ENCODE results near the gene ISCA2.

Gene ISCA2

GRCh38 chr14:74501691-74502090, 8.1 kb downstream of the ISCA2 start:
- DNase-seq (ENCODE audit: low read depth, low spot score) = no peak
- Histone ChIP-seq H3K4me3 (ENCODE audit: low read length) (no peak overlapping the region), H3K36me3 (ENCODE audit: control insufficient read depth, insufficient read depth, low read length) (no peaks in the 10 kb centered on the region; the same call in 1 of the 2 replicates), H3K9me3 (ENCODE audit: control insufficient read depth, insufficient read depth, low read length) (no peaks in the 10 kb centered on the region), H3K27ac (ENCODE audit: low read length) (no peak overlapping the region), H3K4me1 (ENCODE audit: control insufficient read depth, insufficient read depth, low read length) (peaks cover 7% of the 10 kb centered on the region; the same call in 1 of the 2 replicates), H3K27me3 (ENCODE audit: control insufficient read depth, insufficient read depth, low read length) (no peaks in the 10 kb centered on the region)
- WGBS (ENCODE audit: insufficient coverage, insufficient read length) = 100% methylated on average over 3 of the region's 5 CpGs

- Histone ChIP-seq H3K9me3 (ENCODE audit: control insufficient read depth, insufficient read depth, low read length) (no peaks in the 10 kb centered on the region), H3K36me3 (ENCODE audit: control insufficient read depth, insufficient read depth, low read length) (no peaks in the 10 kb centered on the region; the same call in 1 of the 2 replicates), H3K4me1 (ENCODE audit: control insufficient read depth, insufficient read depth, low read length) (peaks cover 7% of the 10 kb centered on the region; the same call in 1 of the 2 replicates), H3K27ac (ENCODE audit: low read length) (no peak overlapping the region), H3K27me3 (ENCODE audit: control insufficient read depth, insufficient read depth, low read length) (no peaks in the 10 kb centered on the region), H3K4me3 (ENCODE audit: low read length) (no peak overlapping the region)
- WGBS (ENCODE audit: insufficient coverage, insufficient read length) = no CpG with 5 or more reads among the region's 21 CpGs
- no peak for DNase-seq (ENCODE audit: low read depth, low spot score)
These were observed 8.9 kb downstream of the ISCA2 start for GRCh38 chr14:74502236-74503019.

- H3K36me3 ChIP-seq (ENCODE audit: control insufficient read depth, insufficient read depth, low read length) = no peaks in the 10 kb centered on the region; the same call in 1 of the 2 replicates
- H3K27ac ChIP-seq (ENCODE audit: low read length) = no peak overlapping the region
- no CpG with 5 or more reads among the region's 14 CpGs for WGBS (ENCODE audit: insufficient coverage, insufficient read length)
These were observed 9.8 kb downstream of the ISCA2 start for GRCh38 chr14:74503291-74503937.

GRCh38 chr14:74503938-74504335, 10.4 kb downstream of the ISCA2 start:
- DNase-seq (ENCODE audit: low read depth, low spot score) = no peak
- no CpG with 5 or more reads among the region's 12 CpGs for WGBS (ENCODE audit: insufficient coverage, insufficient read length)
- H3K27ac ChIP-seq (ENCODE audit: low read length) = no peak overlapping the region
- H3K4me1 ChIP-seq (ENCODE audit: control insufficient read depth, insufficient read depth, low read length) = peaks cover 10% of the 10 kb centered on the region
- no peak overlapping the region for H3K4me3 ChIP-seq (ENCODE audit: low read length)
- no peaks in the 10 kb centered on the region for H3K27me3 ChIP-seq (ENCODE audit: control insufficient read depth, insufficient read depth, low read length)
- H3K36me3 ChIP-seq (ENCODE audit: control insufficient read depth, insufficient read depth, low read length) = no peaks in the 10 kb centered on the region; the same call in 1 of the 2 replicates
- no peaks in the 10 kb centered on the region for H3K9me3 ChIP-seq (ENCODE audit: control insufficient read depth, insufficient read depth, low read length)

More at GRCh38 chr14:74503291-74503937, 9.8 kb downstream of the ISCA2 start:
- DNase-seq (ENCODE audit: low read depth, low spot score) = no peak
- H3K4me3 ChIP-seq (ENCODE audit: low read length) = no peak overlapping the region
- H3K4me1 ChIP-seq (ENCODE audit: control insufficient read depth, insufficient read depth, low read length) = peaks cover 7% of the 10 kb centered on the region; the same call in 1 of the 2 replicates
- H3K27me3 ChIP-seq (ENCODE audit: control insufficient read depth, insufficient read depth, low read length) = no peaks in the 10 kb centered on the region
- no peaks in the 10 kb centered on the region for H3K9me3 ChIP-seq (ENCODE audit: control insufficient read depth, insufficient read depth, low read length)

- no peak overlapping the region for H3K4me3 ChIP-seq (ENCODE audit: low read length)
- WGBS (ENCODE audit: insufficient coverage, insufficient read length) = no CpG with 5 or more reads among the region's 4 CpGs
- no peaks in the 10 kb centered on the region for H3K27me3 ChIP-seq (ENCODE audit: control insufficient read depth, insufficient read depth, low read length)
- no peaks in the 10 kb centered on the region; the same call in 1 of the 2 replicates for H3K36me3 ChIP-seq (ENCODE audit: control insufficient read depth, insufficient read depth, low read length)
- no peaks in the 10 kb centered on the region for H3K9me3 ChIP-seq (ENCODE audit: control insufficient read depth, insufficient read depth, low read length)
- no peak for DNase-seq (ENCODE audit: low read depth, low spot score)
- peaks cover 10% of the 10 kb centered on the region for H3K4me1 ChIP-seq (ENCODE audit: control insufficient read depth, insufficient read depth, low read length)
- no peak overlapping the region for H3K27ac ChIP-seq (ENCODE audit: low read length)
These were observed 10.8 kb downstream of the ISCA2 start for GRCh38 chr14:74504412-74504811.

- no peaks in the 10 kb centered on the region; the same call in 1 of the 2 replicates for H3K36me3 ChIP-seq (ENCODE audit: control insufficient read depth, insufficient read depth, low read length)
- DNase-seq (ENCODE audit: low read depth, low spot score) = no peak
- no peaks in the 10 kb centered on the region for H3K27me3 ChIP-seq (ENCODE audit: control insufficient read depth, insufficient read depth, low read length)
- H3K9me3 ChIP-seq (ENCODE audit: control insufficient read depth, insufficient read depth, low read length) = no peaks in the 10 kb centered on the region
- peaks cover 10% of the 10 kb centered on the region for H3K4me1 ChIP-seq (ENCODE audit: control insufficient read depth, insufficient read depth, low read length)
- no peak overlapping the region for H3K4me3 ChIP-seq (ENCODE audit: low read length)
- no CpG with 5 or more reads among the region's 20 CpGs for WGBS (ENCODE audit: insufficient coverage, insufficient read length)
- no peak overlapping the region for H3K27ac ChIP-seq (ENCODE audit: low read length)
These were observed 11.5 kb downstream of the ISCA2 start for GRCh38 chr14:74504874-74505720.

GRCh38 chr14:74505831-74506230, 12.3 kb downstream of the ISCA2 start:
- no peaks in the 10 kb centered on the region; the same call in 1 of the 2 replicates for H3K36me3 ChIP-seq (ENCODE audit: control insufficient read depth, insufficient read depth, low read length)
- WGBS (ENCODE audit: insufficient coverage, insufficient read length) = no CpG with 5 or more reads among the region's 17 CpGs
- H3K27ac ChIP-seq (ENCODE audit: low read length) = no peak overlapping the region
- H3K9me3 ChIP-seq (ENCODE audit: control insufficient read depth, insufficient read depth, low read length) = no peaks in the 10 kb centered on the region
- no peak for DNase-seq (ENCODE audit: low read depth, low spot score)
- no peaks in the 10 kb centered on the region for H3K27me3 ChIP-seq (ENCODE audit: control insufficient read depth, insufficient read depth, low read length)
- peaks cover 6% of the 10 kb centered on the region for H3K4me1 ChIP-seq (ENCODE audit: control insufficient read depth, insufficient read depth, low read length)
- no peak overlapping the region for H3K4me3 ChIP-seq (ENCODE audit: low read length)

GRCh38 chr14:74506411-74506851, 12.9 kb downstream of the ISCA2 start:
- Histone ChIP-seq H3K27ac (ENCODE audit: low read length) (no peak overlapping the region), H3K9me3 (ENCODE audit: control insufficient read depth, insufficient read depth, low read length) (no peaks in the 10 kb centered on the region), H3K4me3 (ENCODE audit: low read length) (no peak overlapping the region), H3K36me3 (ENCODE audit: control insufficient read depth, insufficient read depth, low read length) (no peaks in the 10 kb centered on the region; the same call in 1 of the 2 replicates), H3K4me1 (ENCODE audit: control insufficient read depth, insufficient read depth, low read length) (peaks cover 4% of the 10 kb centered on the region), H3K27me3 (ENCODE audit: control insufficient read depth, insufficient read depth, low read length) (no peaks in the 10 kb centered on the region)
- WGBS (ENCODE audit: insufficient coverage, insufficient read length) = no CpG with 5 or more reads among the region's 13 CpGs
- DNase-seq (ENCODE audit: low read depth, low spot score) = no peak

- H3K9me3 ChIP-seq (ENCODE audit: control insufficient read depth, insufficient read depth, low read length) = no peaks in the 10 kb centered on the region
- H3K27ac ChIP-seq (ENCODE audit: low read length) = no peak overlapping the region
- peaks cover 3% of the 10 kb centered on the region for H3K4me1 ChIP-seq (ENCODE audit: control insufficient read depth, insufficient read depth, low read length)
- no peaks in the 10 kb centered on the region; the same call in 1 of the 2 replicates for H3K36me3 ChIP-seq (ENCODE audit: control insufficient read depth, insufficient read depth, low read length)
- H3K27me3 ChIP-seq (ENCODE audit: control insufficient read depth, insufficient read depth, low read length) = no peaks in the 10 kb centered on the region
- WGBS (ENCODE audit: insufficient coverage, insufficient read length) = no CpG with 5 or more reads among the region's 8 CpGs
- DNase-seq (ENCODE audit: low read depth, low spot score) = no peak
- H3K4me3 ChIP-seq (ENCODE audit: low read length) = no peak overlapping the region
These were observed 13.5 kb downstream of the ISCA2 start for GRCh38 chr14:74507085-74507484.

- WGBS (ENCODE audit: insufficient coverage, insufficient read length) = no CpG with 5 or more reads among the region's 5 CpGs
- H3K27ac ChIP-seq (ENCODE audit: low read length) = no peak overlapping the region
- no peaks in the 10 kb centered on the region for H3K27me3 ChIP-seq (ENCODE audit: control insufficient read depth, insufficient read depth, low read length)
- DNase-seq (ENCODE audit: low read depth, low spot score) = no peak
- H3K4me1 ChIP-seq (ENCODE audit: control insufficient read depth, insufficient read depth, low read length) = peaks cover 3% of the 10 kb centered on the region
- H3K4me3 ChIP-seq (ENCODE audit: low read length) = no peak overlapping the region
- H3K9me3 ChIP-seq (ENCODE audit: control insufficient read depth, insufficient read depth, low read length) = no peaks in the 10 kb centered on the region
- no peaks in the 10 kb centered on the region; the same call in 1 of the 2 replicates for H3K36me3 ChIP-seq (ENCODE audit: control insufficient read depth, insufficient read depth, low read length)
These were observed 14.3 kb downstream of the ISCA2 start for GRCh38 chr14:74507840-74508239.
